PFSK-1 (cell line): ENCODE data around the gene CBFB.

Experiments
- FOXP2 ChIP-seq: optimal IDR thresholded peaks from 2 replicates; pipeline ENCODE3; 2011; ENCODE audit warnings: borderline replicate concordance, control low read depth, inconsistent platforms; ENCODE audit not compliant: insufficient read depth; ENCODE audit errors: extremely low read length, extremely low read depth
- POLR2AphosphoS5 ChIP-seq: IDR thresholded peaks from 2 replicates; pipeline ENCODE4 v1.6.1; 2012; ENCODE audit warnings: low read depth, mild to moderate bottlenecking, control low read depth, low read length, moderate library complexity
- SIN3A ChIP-seq: IDR thresholded peaks from 2 replicates; pipeline ENCODE4 v1.6.1; 2012; ENCODE audit warnings: mild to moderate bottlenecking, low read length, moderate library complexity, borderline replicate concordance; ENCODE audit not compliant: insufficient read depth
- TAF1 ChIP-seq: IDR thresholded peaks from 2 replicates; pipeline ENCODE4 v1.6.1; 2012; ENCODE audit warnings: low read length, control low read depth, borderline replicate concordance; ENCODE audit not compliant: insufficient read depth
- TF ChIP-seq, protein P1 (sequence below), 2 experiments: IDR thresholded peaks; 2 replicates each; pipeline versions ENCODE4 v1.6.1 to v1.8.0; 2011 to 2012; ENCODE audit warnings: low read depth in 2 of 2, low read length in 2 of 2, control low read depth in 1 of 2, inconsistent platforms in 1 of 2, mild to moderate bottlenecking in 1 of 2, moderate library complexity in 1 of 2; ENCODE audit not compliant: insufficient read depth in 1 of 2

The CBFB gene

DNA sequence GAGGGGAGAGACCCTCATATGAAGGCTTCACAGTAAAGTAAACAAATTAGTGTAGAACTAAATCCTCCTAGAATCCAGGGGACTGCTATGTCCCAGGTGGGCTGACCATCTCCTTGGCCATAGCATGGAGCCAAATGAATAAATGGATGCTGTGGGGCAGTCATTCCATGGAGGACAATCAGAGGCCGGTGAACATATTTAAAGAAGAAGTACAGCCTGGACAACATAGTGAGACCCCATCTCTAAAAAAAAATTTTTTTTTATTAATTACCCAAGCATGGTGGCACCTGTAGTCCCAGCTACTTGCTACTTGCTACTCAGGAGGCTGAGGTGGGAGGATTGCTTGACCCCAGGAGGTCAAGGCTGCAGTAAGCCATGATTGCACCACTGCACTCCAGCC is 5.3 kb upstream of the CBFB start:
- no peak for TF ChIP-seq FOXP2
- TF ChIP-seq POLR2AphosphoS5 = no peak
- no peak for TF ChIP-seq TAF1
- no peak for TF ChIP-seq SIN3A
- TF ChIP-seq, protein P1, sequence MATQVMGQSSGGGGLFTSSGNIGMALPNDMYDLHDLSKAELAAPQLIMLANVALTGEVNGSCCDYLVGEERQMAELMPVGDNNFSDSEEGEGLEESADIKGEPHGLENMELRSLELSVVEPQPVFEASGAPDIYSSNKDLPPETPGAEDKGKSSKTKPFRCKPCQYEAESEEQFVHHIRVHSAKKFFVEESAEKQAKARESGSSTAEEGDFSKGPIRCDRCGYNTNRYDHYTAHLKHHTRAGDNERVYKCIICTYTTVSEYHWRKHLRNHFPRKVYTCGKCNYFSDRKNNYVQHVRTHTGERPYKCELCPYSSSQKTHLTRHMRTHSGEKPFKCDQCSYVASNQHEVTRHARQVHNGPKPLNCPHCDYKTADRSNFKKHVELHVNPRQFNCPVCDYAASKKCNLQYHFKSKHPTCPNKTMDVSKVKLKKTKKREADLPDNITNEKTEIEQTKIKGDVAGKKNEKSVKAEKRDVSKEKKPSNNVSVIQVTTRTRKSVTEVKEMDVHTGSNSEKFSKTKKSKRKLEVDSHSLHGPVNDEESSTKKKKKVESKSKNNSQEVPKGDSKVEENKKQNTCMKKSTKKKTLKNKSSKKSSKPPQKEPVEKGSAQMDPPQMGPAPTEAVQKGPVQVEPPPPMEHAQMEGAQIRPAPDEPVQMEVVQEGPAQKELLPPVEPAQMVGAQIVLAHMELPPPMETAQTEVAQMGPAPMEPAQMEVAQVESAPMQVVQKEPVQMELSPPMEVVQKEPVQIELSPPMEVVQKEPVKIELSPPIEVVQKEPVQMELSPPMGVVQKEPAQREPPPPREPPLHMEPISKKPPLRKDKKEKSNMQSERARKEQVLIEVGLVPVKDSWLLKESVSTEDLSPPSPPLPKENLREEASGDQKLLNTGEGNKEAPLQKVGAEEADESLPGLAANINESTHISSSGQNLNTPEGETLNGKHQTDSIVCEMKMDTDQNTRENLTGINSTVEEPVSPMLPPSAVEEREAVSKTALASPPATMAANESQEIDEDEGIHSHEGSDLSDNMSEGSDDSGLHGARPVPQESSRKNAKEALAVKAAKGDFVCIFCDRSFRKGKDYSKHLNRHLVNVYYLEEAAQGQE (IDR thresholded peaks at IDR 0.05; ENCODE audit: insufficient read depth in 1 of 2, low read depth in 2 of 2, low read length in 2 of 2) = no peak

DNA sequence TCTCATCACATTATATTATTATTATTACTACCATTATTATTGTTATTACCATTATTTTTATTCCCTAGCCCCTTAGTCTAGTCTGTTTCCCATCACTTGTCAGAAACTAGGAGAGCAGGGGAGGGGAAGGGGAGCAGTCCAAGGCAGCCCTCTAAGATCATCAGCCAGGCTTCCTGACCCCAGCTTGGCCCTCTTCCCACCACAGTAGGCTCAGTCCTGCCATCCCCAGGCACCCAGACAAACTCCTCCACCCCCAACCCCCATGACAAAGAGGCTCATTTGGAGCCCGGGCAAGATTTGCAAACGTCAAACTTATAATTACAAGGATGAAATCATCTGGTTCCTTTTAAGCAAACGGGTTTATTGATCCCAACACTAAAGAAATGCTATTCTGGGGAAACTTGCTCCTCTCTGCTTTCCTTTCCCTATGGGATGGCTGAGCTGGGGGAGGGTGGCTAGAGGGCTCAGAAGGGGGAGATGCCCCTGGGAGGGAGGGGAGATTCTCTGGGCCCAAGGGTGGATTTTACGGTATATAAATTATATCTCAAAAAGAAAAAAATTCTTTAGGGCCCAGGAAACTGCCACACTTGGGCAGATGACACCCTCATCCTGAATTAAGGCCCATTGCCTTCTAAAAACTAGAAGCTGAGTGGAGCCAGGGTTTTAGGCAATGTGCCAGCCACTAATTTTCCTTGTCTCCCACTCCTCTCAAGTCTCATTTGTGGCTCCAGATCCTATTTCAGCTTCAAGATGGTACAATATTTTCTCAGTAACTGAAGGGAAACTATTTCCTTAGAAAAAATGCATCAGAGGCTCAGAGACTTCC is 4.4 kb upstream of the CBFB start:
- TF ChIP-seq, protein P1 (IDR thresholded peaks at IDR 0.05; ENCODE audit: insufficient read depth in 1 of 2, low read depth in 2 of 2, low read length in 2 of 2) = no peak

DNA sequence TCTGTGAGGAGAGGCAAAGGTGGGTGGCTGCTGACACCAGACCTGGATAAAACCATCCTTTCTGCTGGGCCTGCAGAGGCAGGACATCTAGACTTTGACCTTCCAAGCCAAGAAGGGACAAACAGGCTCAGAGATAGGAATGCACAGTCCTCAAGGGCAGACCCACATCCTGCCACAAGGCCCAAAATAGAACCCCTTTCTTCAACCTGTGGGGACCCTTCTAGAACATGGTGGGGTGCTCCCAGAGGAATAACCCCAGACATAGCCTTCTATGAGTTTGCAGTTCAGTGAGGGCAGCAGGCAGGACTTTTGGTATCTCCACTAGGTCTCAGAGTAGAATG is 3.8 kb upstream of the CBFB start:
- no peak for TF ChIP-seq FOXP2
- TF ChIP-seq SIN3A = no peak
- no peak for TF ChIP-seq TAF1
- TF ChIP-seq, protein P1 (IDR thresholded peaks at IDR 0.05; ENCODE audit: insufficient read depth in 1 of 2, low read depth in 2 of 2, low read length in 2 of 2) = no peak
- no peak for TF ChIP-seq POLR2AphosphoS5

DNA sequence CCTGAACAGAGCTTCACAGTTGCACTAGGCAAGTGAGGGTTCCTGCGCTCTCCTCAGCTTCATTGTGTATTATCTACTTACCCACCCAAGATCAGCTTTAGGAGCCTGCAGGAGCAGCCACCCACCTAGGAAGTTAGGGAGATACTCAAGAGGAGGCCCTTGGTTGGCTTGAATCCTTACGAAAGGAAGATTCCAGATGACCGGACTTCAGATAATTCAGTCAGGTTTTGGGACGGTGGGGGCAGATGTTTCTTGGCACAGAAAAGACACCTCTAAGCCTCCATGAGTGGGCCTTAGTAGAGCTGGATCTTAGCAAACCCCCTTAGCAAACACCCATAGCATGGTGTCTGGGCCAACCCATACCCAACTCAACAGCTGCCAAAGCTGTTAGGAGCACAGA is 2.4 kb upstream of the CBFB start:
- no peak for TF ChIP-seq SIN3A
- no peak for TF ChIP-seq FOXP2
- no peak for TF ChIP-seq TAF1

DNA sequence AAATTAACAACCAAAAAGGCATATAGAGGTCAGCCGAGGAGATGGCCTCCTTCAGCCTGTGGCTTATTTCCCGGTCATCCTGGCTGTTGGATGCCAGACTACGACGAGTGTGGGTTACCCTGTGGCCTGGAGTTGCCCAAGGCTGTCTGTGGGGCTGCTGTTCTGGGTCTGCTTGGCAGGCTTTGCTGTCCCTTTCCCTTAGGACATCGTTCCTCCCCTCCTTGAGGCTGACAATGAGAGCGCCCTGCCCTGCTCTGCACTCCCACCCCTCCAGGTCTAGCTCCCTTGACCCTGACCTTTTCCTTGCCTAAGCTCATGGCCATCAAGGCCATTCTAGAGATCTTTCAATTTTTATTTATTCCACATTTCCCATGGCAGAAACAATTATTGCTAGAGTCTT is 1.9 kb upstream of the CBFB start:
- TF ChIP-seq POLR2AphosphoS5 (no peak), TAF1 (no peak), FOXP2 (no peak)

DNA sequence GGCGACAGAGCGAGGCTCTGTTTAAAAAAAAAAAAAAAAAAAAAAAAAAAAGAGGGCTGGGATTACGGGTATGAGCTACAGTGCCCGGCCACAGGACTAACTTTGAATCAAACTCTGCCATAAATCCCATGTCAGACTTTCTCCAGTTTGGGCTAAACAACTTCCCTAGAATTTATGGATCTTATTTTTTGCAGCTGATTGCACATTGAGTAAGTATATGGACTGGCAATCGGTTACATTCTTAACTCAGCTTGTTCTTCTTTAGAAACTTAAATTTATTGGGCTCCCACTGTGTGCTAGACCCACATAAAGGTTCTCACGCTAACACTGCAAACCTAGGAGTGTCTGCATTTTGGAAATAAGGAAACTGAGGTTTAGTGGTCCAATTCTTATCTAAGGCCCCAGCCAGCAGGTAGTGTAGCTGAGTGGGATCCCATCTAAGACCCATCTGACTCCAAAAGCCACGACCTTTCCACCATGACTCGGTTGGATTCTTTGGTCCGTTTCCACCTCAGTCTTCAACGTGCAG is 718 bp upstream of the CBFB start:
- TF ChIP-seq SIN3A = no peak
- TF ChIP-seq TAF1 = no peak
- no peak for TF ChIP-seq FOXP2
- no peak for TF ChIP-seq POLR2AphosphoS5
- TF ChIP-seq, protein P1 (IDR thresholded peaks at IDR 0.05; ENCODE audit: insufficient read depth in 1 of 2, low read depth in 2 of 2, low read length in 2 of 2) = no peak
